Measurements from ENCODE around the gene DCAF4. TPM values are rescaled to one million over a fixed set of nuclear protein-coding genes. Genes with fewer than 3 reads are reported as not detected.

Gene DCAF4
- total RNA-seq, 4 donors from 2014 or later: 7.9 to 211 (median 22.8) TPM

- no peak for DNase-seq
- Histone ChIP-seq H3K4me3 (no peak overlapping the region), H3K27me3 (no peaks in the 10 kb centered on the region), H3K4me1 (no peaks in the 10 kb centered on the region), H3K27ac (no peak overlapping the region), H3K9me3 (no peaks in the 10 kb centered on the region), H3K36me3 (peaks cover 0 to 20% (median 7%) of the 10 kb centered on the region in 4 donors)
- in situ Hi-C loops (cut with MboI; ENCODE audit: low pct_ligation_motif_present in 1 of 4, low pct_unique_long_range_greater_than_20kb in 1 of 4, low sequenced_read_pairs in 3 of 4): loop anchor here in 2 of 4 donors (10.0 kb wide), 1 partner anchor 425 kb away; no protein-coding TSS in a partner anchor
- intact Hi-C loops (cut with DNase I; ENCODE audit: low total_unique reads): no loop called here
- TF ChIP-seq, protein P1, sequence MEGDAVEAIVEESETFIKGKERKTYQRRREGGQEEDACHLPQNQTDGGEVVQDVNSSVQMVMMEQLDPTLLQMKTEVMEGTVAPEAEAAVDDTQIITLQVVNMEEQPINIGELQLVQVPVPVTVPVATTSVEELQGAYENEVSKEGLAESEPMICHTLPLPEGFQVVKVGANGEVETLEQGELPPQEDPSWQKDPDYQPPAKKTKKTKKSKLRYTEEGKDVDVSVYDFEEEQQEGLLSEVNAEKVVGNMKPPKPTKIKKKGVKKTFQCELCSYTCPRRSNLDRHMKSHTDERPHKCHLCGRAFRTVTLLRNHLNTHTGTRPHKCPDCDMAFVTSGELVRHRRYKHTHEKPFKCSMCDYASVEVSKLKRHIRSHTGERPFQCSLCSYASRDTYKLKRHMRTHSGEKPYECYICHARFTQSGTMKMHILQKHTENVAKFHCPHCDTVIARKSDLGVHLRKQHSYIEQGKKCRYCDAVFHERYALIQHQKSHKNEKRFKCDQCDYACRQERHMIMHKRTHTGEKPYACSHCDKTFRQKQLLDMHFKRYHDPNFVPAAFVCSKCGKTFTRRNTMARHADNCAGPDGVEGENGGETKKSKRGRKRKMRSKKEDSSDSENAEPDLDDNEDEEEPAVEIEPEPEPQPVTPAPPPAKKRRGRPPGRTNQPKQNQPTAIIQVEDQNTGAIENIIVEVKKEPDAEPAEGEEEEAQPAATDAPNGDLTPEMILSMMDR (IDR thresholded peaks at IDR 0.05): no peak
- no peak for TF ChIP-seq POLR2AphosphoS5 (IDR thresholded peaks at IDR 0.05)
- TF ChIP-seq EP300 (IDR thresholded peaks at IDR 0.05; ENCODE audit: low read depth): no peak
- no peak for TF ChIP-seq POLR2A (IDR thresholded peaks at IDR 0.05)
- 92% methylated on average over 13 of the region's 13 CpGs; no CpG with 5 or more reads in 1 of the 2 donors for WGBS, 2 donors (ENCODE audit: low coverage in 1 of 2)
These were observed 13.4 kb downstream of the DCAF4 start for GRCh38 chr14:72939630-72940029.

DNA sequence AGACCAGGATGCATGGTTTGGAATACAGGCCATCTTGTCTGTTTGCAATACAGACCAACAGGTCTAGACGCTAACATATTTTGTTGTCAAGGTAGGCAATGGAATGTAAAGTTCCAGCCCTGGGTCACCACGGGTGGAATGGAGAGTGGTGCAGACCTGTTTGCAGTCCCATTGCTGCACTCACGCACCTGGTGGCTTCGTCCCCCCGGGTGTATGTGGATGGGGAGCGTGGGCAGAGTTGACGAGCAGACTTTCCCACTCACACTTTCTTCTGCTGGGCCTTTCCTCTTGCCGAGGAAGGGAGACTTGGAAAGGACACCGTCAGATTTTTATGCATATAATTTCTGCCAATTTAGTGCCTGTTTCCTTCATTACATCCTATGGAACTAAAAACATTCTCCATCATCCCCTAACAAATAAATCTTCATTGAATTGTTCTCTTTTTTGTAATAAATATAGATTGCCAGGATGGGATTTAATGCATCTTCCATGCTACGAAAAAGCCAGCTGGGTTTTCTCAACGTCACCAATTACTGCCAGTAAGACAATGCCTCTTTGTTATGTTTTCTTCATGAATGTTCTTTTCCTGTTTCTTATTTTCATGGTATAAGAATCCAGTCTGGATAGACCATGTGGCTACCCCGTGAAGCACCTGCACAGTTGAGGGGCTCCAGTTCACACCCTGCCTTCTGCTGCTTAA lies 15.2 kb downstream of the DCAF4 start:
- H3K9me3 ChIP-seq: no peaks in the 10 kb centered on the region

GRCh38 chr14:72942934-72943333 lies 16.7 kb downstream of the DCAF4 start:
- H3K36me3 ChIP-seq: peaks cover 0 to 20% (median 7%) of the 10 kb centered on the region in 4 donors
- TF ChIP-seq, protein P1 (IDR thresholded peaks at IDR 0.05): no peak
- TF ChIP-seq EP300 (IDR thresholded peaks at IDR 0.05; ENCODE audit: low read depth): no peak
- no peak for TF ChIP-seq POLR2A (IDR thresholded peaks at IDR 0.05)
- TF ChIP-seq POLR2AphosphoS5 (IDR thresholded peaks at IDR 0.05): no peak
- intact Hi-C loops (cut with DNase I; ENCODE audit: low total_unique reads): no loop called here

More for the DNA sequence above, 15.2 kb downstream of the DCAF4 start:
- DNase-seq: no peak
- in situ Hi-C loops (cut with MboI; ENCODE audit: low pct_ligation_motif_present in 1 of 4, low pct_unique_long_range_greater_than_20kb in 1 of 4, low sequenced_read_pairs in 3 of 4) (loop anchor here in 2 of 4 donors (10.0 kb wide), 1 partner anchor 427 kb away; no protein-coding TSS in a partner anchor), intact Hi-C loops (cut with DNase I; ENCODE audit: low total_unique reads) (no loop called here)
- WGBS, 2 donors (ENCODE audit: low coverage in 1 of 2): 73 to 78% methylated on average over 12 of the region's 12 CpGs
- TF ChIP-seq EP300 (IDR thresholded peaks at IDR 0.05; ENCODE audit: low read depth) (no peak), POLR2AphosphoS5 (IDR thresholded peaks at IDR 0.05) (no peak), POLR2A (IDR thresholded peaks at IDR 0.05) (no peak)
- TF ChIP-seq, protein P1 (IDR thresholded peaks at IDR 0.05): no peak
- H3K4me1 ChIP-seq: no peaks in the 10 kb centered on the region
- H3K27me3 ChIP-seq: no peaks in the 10 kb centered on the region
- no peak overlapping the region for H3K27ac ChIP-seq
- H3K4me3 ChIP-seq: no peak overlapping the region
- peaks cover 0 to 20% (median 7%) of the 10 kb centered on the region in 4 donors for H3K36me3 ChIP-seq

DNA sequence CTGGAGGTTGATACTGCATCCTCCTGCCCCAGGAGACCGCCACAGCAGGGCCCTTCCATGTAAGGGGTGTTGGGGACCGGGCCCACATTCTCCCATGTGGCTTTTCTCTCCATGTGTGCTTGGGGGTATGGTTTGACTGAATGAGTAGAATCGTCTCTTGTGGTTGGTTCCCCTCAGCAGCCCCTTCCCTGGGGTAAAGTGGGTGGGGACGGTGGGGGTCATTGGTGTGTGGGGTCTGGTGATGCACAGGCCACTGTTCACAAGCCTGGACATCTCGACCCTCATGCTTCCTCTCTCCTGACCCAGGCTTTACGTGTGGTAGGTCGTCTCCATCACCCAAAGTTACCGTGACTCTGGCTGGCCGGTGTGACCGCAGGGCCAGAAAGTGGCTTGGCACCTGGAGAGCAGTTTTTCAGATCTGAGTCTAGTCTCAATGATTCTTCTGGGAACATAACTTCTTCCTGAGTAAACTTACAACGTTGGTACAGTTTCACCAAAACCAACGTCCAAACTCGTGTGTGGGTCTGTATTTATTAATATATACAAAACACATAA lies 17.7 kb downstream of the DCAF4 start:
- no peak overlapping the region for H3K27ac ChIP-seq
- intact Hi-C loops (cut with DNase I; ENCODE audit: low total_unique reads) (no loop called here), in situ Hi-C loops (cut with MboI; ENCODE audit: low pct_ligation_motif_present in 1 of 4, low pct_unique_long_range_greater_than_20kb in 1 of 4, low sequenced_read_pairs in 3 of 4) (loop anchor here in 2 of 4 donors (10.0 kb wide), 1 partner anchor 429 kb away; no protein-coding TSS in a partner anchor)
- H3K27me3 ChIP-seq: no peaks in the 10 kb centered on the region
- H3K4me1 ChIP-seq: no peaks in the 10 kb centered on the region
- DNase-seq: no peak
- H3K9me3 ChIP-seq: no peaks in the 10 kb centered on the region
- H3K36me3 ChIP-seq: peaks cover 0 to 20% (median 7%) of the 10 kb centered on the region in 4 donors
- 82 to 87% methylated on average over 5 to 13 of the region's 13 CpGs for WGBS, 2 donors (ENCODE audit: low coverage in 1 of 2)
- TF ChIP-seq, protein P1 (IDR thresholded peaks at IDR 0.05): no peak
- TF ChIP-seq EP300 (IDR thresholded peaks at IDR 0.05; ENCODE audit: low read depth): no peak
- TF ChIP-seq POLR2A (IDR thresholded peaks at IDR 0.05): no peak
- TF ChIP-seq POLR2AphosphoS5 (IDR thresholded peaks at IDR 0.05): no peak
- H3K4me3 ChIP-seq: no peak overlapping the region

More at GRCh38 chr14:72942934-72943333, 16.7 kb downstream of the DCAF4 start:
- no peaks in the 10 kb centered on the region for H3K9me3 ChIP-seq
- 69 to 93% methylated on average over 3 to 14 of the region's 14 CpGs for WGBS, 2 donors (ENCODE audit: low coverage in 1 of 2)
- no peaks in the 10 kb centered on the region for H3K4me1 ChIP-seq
- DNase-seq: no peak
- H3K4me3 ChIP-seq: no peak overlapping the region
- H3K27me3 ChIP-seq: no peaks in the 10 kb centered on the region
- in situ Hi-C loops (cut with MboI; ENCODE audit: low pct_ligation_motif_present in 1 of 4, low pct_unique_long_range_greater_than_20kb in 1 of 4, low sequenced_read_pairs in 3 of 4): loop anchor here in 2 of 4 donors (10.0 kb wide), 1 partner anchor 428 kb away; no protein-coding TSS in a partner anchor
- no peak overlapping the region for H3K27ac ChIP-seq
